HG03521 (cell line): ENCODE results near the gene ASF1B.

Source experiments
- ATAC-seq: cut with Tn5 transposase; IDR thresholded peaks from one replicate; pipeline ENCODE4 v1.9.1; 2021; ENCODE audit warnings: mild to moderate bottlenecking, moderate library complexity; ENCODE audit not compliant: unreplicated experiment

Gene ASF1B

DNA sequence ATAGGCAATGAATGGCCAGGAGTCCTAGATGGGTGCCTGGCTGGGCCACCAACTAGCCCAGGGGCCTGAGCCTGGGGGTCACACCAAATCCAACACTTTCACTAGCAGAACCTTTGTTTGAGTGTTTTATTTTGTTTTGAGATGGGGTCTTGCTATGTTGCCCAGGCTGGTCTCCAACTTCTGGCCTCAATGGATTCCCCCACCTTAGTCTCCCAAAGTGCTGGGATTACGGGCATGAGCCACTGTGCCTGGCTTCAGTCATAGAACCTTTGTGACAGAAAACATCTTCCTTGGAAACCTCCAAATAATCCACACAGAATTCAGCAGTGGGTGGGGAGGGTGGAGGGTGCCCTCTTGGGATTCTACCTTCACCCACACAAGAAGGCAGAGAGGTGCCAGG, 24.9 kb downstream of the ASF1B start:
- no peak for ATAC-seq

- no peak for ATAC-seq
Measured at GRCh38 chr19:14110650-14111049, 25.7 kb downstream of the ASF1B start.

GRCh38 chr19:14107581-14108461, 28.6 kb downstream of the ASF1B start:
- no peak for ATAC-seq

DNA sequence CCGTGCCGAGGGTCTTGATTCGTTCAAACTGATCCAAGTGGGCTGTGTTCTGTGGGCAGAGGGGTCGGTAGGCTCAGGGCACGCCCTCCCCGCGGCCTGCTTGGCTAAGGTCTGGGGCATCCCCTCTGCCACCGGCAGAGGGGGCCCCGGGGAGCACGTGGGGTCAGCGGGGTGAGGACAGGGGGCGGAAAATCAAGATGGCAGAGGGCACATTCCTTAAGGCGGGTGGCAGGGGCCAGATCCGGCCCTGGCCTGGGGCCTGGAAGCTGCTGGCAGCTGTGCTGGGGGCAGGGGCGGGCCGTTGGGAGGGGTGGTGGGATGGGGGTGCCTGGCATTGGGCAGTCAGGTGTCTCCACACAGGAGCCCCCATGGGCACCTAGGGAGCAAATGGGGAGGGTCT, 29.5 kb downstream of the ASF1B start:
- no peak for ATAC-seq

- ATAC-seq: no peak
Measured at GRCh38 chr19:14105680-14106079, 30.7 kb downstream of the ASF1B start.

DNA sequence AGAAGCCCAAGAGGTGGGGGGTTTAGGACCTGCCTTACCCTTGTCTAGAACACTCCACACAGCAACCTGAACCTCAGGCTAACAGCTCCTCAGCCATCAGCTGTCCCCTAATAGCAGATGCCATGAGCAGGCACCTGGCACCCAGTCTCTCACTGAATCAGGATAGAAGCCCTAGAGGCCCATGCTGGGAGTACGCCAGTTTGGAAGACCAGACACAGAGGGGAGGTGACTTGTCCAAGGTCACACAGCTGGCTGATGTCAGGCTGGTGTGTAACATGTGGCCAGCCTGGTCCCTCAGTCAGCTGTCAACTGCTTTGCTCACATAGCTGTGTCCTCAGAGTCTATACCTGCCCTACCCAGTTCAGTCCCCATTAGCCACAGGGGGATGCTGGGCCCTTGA, 33.1 kb downstream of the ASF1B start:
- ATAC-seq: no peak

- ATAC-seq: no peak
Measured at GRCh38 chr19:14102756-14103155, 33.6 kb downstream of the ASF1B start.

DNA sequence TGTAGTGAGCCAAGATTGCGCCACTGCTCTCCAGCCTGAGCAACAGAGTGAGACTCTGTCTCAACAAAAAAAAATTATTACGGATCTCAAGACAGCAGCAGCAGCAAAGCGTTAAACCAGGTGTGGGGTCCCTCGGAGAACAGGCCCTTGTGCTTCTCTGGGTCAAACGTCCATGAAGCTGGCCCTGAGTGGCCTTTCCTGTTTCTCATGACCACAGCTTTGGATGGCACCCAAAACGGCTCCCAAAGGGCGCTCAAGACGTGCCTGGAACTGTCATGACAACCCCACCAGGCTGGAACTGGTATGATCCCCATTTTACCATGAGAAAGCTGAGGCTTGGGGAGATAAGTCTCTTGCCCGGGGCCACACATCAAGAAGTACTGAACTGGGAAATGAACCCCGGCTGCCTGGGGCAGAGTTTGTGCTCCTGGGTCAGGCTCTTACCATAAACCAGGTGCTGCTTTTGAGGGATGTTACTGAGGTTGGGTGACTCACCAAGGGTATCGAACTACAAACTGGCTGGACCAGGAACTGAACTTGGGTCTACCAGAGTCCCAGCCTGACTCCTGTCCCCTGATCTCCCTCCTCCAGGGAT, 34.2 kb downstream of the ASF1B start:
- ATAC-seq: no peak

- no peak for ATAC-seq
Measured at GRCh38 chr19:14101003-14101545, 35.3 kb downstream of the ASF1B start.

DNA sequence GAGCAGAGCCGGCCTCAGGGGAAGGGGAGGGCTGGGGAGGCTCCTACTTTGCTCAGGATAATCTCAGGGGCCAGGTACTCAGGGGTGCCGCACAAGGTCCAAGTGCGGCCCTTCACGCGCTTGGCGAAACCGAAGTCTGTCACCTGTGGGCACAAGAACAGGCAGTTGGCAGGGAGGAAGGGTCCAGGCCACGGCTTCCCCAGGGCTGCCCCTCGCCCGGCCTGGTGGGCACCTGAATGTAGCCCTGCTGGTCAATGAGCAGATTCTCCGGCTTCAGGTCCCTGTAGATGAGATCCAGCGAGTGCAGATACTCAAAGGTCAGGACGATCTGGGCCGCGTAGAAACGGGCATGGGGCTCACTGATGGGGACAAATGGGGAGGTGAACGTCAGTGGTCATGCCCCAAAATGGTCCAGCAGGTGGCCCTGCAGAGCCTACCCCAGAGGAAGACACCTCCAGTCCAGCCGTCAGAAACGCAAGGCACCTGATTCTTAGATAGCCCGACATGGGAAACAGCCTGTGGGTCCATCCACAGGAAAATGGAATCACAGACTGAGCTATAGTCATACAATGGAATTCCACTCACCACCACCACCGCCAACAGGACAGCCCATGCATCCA, 38.7 kb downstream of the ASF1B start:
- no peak for ATAC-seq

GRCh38 chr19:14096272-14096992, 40.0 kb downstream of the ASF1B start:
- ATAC-seq: no peak

GRCh38 chr19:14094854-14095253, 41.5 kb downstream of the ASF1B start:
- ATAC-seq: no peak

DNA sequence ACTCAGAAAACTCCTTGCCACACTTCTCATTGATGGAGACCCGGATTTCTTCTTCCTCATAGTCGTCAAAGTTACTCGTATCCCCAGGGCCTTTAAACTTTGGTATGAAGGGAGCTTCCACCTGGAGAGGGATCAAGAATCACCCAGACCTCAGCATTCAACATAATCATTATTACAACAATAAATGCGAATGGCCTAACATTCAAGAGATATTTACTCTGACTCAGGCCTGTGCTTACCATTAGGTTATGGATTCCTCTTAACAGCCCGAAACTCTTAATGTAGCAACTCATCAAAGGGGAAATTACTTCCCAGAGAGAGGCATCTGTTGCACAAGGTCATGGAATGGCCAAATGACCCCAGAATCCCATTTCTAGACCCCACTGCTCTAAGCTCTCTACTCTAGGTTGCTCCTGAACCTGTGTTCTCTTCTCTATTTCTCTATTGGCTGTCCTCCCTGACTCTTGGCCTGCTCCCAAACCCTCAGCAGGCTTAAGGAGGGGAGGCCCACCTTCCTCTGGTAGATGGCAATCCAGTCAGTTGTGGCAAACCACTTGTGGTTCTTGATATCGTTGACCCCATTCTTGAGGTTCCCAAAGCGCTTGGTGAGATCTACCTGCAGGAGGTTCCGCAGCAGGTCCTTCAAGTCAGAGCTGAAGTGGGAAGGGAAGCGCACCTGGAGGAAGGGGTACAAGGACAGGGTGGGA, 43.1 kb downstream of the ASF1B start:
- ATAC-seq: no peak

- ATAC-seq: no peak
Measured at GRCh38 chr19:14091813-14092462, 44.5 kb downstream of the ASF1B start.

DNA sequence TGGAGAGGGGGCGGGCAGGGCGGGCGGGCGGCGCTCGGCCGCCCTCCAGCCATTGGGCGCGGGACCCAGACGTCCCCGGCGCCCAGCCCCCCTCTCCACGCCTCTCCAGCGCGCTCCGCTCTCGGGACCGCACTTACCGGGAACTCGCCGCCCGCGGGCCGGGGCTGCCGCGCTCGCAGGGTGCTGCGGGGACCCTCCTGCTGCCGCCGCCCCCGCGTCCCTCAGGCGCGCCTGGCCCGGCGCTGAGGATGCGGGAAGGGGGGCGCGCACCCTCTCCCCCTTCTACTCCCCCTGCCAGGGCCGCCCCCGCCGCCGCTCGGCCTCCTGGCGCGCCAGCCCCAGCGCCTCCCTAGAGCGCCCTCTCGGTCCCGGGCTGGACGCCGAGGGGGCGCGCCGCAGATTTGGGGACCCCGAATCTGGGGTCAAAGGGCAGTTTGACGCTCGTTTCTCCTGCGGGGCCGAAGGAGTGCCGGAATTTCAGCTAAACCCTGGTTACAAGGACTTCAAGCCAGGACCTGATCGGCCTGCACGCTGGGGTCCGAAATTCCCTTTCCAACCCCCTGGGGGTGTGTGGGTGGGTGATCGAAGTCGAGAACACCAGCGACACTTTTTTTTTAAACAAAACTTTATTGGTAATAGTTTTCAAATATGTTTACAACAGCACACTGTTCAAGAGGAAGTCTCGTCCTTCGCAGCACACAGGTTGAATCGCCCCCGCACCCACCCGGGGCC, 45.1 kb downstream of the ASF1B start:
- ATAC-seq: peak; percentile 58

DNA sequence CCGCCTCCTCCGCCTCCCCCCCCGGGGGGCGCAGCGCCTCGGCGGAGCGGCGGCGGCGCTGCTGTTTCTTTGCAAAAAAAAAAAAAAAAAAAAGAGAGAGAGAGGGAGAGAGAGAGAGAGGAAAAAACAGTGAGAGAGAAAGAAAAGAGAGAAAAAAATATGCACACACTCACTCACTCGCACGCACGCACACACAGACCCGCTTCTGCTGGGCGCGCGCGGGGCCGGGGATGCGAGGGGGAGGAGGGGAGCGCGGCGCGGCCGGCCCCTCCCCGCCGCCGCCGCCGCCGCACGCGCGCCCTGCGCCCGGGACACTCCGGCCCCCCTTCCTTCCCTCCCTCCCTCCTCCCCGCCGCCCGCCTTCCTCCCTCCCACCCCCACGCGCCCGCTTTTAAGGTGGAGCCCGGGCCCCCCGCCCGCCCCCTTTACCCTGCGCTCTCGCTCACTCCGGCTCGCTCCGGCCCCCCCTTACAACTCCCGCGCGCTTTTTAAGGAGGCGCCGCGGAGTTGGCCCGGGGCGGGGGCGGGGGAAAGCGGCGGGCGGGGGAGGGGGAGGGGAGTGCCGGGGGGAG, 45.8 kb downstream of the ASF1B start, which contains the start of gene SAMD1:
TSS of gene SAMD1 (minus strand) at position 243 of the 572 bp plus-strand sequence.
- peak; percentile 43 for ATAC-seq

GRCh38 chr19:14089662-14090508, 46.5 kb downstream of the ASF1B start:
- ATAC-seq: peak; percentile 23

GRCh38 chr19:14089412-14089661, 47.1 kb downstream of the ASF1B start:
- no peak for ATAC-seq
